IMR-90 (cell line): ENCODE measurements around the gene SNCA.

Experiments
- BHLHE40 ChIP-seq: fragments of 150-350 bp; IDR thresholded peaks from 2 replicates; pipeline ENCODE4 v1.6.1; 2016; ENCODE audit warnings: mild to moderate bottlenecking, low read depth, low read length
- CTCF ChIP-seq: conservative IDR thresholded peaks from 2 replicates; pipeline ENCODE4 v1.5.1; 2012; ENCODE audit warnings: mild to moderate bottlenecking, low read depth, low read length, improper control_type of control experiment
- POLR2A ChIP-seq: IDR thresholded peaks from 2 replicates; pipeline ENCODE4 v1.6.1; 2012; ENCODE audit warnings: mild to moderate bottlenecking, low read depth, low read length
- RFX5 ChIP-seq: IDR thresholded peaks from 2 replicates; pipeline ENCODE4 v1.8.0; 2012; ENCODE audit warnings: low read depth, mild to moderate bottlenecking, low read length, moderate library complexity
- SMC3 ChIP-seq: fragments of 150-350 bp; IDR thresholded peaks from 2 replicates; pipeline ENCODE4 v1.6.1; 2016; ENCODE audit warnings: low read depth, mild to moderate bottlenecking, antibody characterized with exemption, low read length, moderate library complexity
- USF2 ChIP-seq: fragments of 150-350 bp; IDR thresholded peaks from 2 replicates; pipeline ENCODE4 v1.6.1; 2017; ENCODE audit warnings: mild to moderate bottlenecking, antibody characterized with exemption, low read length, low read depth

GRCh38 chr4:89807441-89808140, 29.4 kb downstream of the SNCA start:
- TF ChIP-seq CTCF (no peak), POLR2A (no peak), RFX5 (no peak), BHLHE40 (no peak), USF2 (no peak), SMC3 (no peak)
